GM18873 (cell line): ENCODE measurements around the gene MYO15A.
A peak's percentile ranks its signal among the peaks of the same experiment; 100 is the strongest.

Experiments
- ATAC-seq: cut with Tn5 transposase; IDR thresholded peaks from one replicate; pipeline ENCODE4 v1.9.1; 2021; ENCODE audit warnings: mild to moderate bottlenecking, moderate library complexity, moderate number of reproducible peaks; ENCODE audit not compliant: unreplicated experiment, low FRiP score

Gene MYO15A, protein sequence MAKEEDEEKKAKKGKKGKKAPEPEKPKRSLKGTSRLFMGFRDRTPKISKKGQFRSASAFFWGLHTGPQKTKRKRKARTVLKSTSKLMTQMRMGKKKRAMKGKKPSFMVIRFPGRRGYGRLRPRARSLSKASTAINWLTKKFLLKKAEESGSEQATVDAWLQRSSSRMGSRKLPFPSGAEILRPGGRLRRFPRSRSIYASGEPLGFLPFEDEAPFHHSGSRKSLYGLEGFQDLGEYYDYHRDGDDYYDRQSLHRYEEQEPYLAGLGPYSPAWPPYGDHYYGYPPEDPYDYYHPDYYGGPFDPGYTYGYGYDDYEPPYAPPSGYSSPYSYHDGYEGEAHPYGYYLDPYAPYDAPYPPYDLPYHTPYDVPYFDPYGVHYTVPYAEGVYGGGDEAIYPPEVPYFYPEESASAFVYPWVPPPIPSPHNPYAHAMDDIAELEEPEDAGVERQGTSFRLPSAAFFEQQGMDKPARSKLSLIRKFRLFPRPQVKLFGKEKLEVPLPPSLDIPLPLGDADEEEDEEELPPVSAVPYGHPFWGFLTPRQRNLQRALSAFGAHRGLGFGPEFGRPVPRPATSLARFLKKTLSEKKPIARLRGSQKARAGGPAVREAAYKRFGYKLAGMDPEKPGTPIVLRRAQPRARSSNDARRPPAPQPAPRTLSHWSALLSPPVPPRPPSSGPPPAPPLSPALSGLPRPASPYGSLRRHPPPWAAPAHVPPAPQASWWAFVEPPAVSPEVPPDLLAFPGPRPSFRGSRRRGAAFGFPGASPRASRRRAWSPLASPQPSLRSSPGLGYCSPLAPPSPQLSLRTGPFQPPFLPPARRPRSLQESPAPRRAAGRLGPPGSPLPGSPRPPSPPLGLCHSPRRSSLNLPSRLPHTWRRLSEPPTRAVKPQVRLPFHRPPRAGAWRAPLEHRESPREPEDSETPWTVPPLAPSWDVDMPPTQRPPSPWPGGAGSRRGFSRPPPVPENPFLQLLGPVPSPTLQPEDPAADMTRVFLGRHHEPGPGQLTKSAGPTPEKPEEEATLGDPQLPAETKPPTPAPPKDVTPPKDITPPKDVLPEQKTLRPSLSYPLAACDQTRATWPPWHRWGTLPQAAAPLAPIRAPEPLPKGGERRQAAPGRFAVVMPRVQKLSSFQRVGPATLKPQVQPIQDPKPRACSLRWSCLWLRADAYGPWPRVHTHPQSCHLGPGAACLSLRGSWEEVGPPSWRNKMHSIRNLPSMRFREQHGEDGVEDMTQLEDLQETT (N-terminal part only)

GRCh38 chr17:18108401-18109312 lies at the start of gene MYO15A:
MYO15A (plus strand) TSS chr17:18108756; CDS start chr17:18118801, 10,045 bp downstream.
- ATAC-seq = no peak

GRCh38 chr17:18059283-18059682 lies 49.3 kb upstream of the MYO15A start:
- no peak for ATAC-seq

DNA sequence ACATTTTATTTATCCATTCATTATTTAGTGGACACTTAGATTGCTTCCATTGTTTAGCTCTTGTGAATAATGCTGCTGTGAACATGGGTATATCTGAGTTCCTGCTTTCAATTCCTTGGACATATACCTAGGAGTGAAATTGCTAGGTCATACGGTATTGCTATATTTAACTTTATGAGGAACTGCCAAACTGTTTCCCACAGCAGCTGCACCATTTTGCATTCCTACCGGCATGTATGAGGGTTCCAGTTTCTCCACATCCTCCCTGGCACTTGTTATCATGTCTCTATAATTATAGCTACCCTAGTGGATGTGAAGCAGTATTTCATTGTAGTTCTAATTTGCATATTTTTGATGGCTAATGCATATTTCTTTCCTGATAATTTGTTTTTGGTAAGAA lies 44.5 kb upstream of the MYO15A start:
- no peak for ATAC-seq

- no peak for ATAC-seq
Observed at GRCh38 chr17:18065546-18065945, 43.0 kb upstream of the MYO15A start.

DNA sequence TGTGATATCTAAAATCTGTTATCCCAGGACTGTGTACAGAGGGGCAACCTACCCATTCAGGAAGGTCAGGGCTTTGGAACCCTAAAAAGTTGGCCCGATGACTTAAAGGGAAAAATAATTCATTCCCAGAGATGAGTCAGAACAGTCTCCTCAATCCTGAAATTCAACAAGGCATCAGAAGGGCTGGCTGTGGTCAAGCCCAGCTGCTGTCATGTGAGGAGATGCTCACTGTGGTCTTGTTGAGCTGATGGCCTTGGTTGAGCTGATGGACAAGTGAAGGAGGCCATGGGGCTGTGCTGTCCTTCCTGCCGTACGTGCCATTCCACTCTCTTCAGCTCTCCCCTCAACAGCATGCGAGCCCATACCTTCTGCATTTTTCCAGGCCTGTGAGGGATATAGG lies 41.7 kb upstream of the MYO15A start:
- ATAC-seq = no peak

- ATAC-seq = no peak
Observed at GRCh38 chr17:18069101-18069500, 39.5 kb upstream of the MYO15A start.

DNA sequence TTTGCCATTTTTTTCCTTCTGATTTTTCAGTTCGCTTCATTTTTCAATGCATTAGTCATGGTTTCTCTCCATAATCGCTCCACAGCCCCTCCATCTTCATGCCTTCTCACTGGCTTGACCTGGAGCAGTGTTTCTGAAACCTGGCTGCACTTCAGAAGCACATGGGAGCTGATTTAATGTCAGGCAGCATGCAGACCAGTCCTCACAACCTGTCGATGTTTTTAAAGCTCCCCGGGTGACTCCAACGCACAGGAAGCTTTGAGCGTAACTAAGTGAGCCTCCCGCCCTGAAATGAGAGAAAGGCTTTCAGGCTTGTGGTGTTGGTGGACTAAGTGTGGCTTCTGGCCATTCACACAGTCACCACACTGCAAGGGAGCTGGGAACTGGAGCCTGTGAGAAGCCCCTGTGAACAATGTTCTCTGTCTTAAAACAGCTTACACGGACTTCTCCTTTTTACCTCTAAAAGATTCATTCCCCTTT lies 37.7 kb upstream of the MYO15A start:
- ATAC-seq = no peak

- no peak for ATAC-seq
Observed at GRCh38 chr17:18071751-18072150, 36.8 kb upstream of the MYO15A start.

- ATAC-seq = no peak
Observed at GRCh38 chr17:18074566-18075272, 33.8 kb upstream of the MYO15A start.

DNA sequence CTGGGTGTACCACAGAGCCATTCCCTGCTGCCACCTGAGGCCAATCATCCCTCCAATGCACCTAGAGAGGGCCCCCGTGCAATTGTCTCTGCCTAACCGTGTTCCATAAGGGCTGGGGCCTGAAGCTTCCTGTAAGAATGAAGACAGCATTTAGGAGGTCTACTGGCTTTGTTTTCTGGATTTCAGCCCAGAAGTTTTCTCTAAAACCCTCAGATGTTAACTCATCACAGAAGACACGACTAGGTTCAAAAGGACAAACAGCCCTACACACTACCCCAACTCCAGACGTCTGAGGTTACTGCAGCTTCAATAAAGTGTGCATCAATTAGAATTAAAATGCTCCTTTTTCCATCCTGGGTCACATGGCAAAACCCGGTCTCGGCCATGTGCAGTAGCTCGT lies 31.6 kb upstream of the MYO15A start:
- ATAC-seq = no peak

GRCh38 chr17:18079543-18079942 lies 29.0 kb upstream of the MYO15A start:
- no peak for ATAC-seq

DNA sequence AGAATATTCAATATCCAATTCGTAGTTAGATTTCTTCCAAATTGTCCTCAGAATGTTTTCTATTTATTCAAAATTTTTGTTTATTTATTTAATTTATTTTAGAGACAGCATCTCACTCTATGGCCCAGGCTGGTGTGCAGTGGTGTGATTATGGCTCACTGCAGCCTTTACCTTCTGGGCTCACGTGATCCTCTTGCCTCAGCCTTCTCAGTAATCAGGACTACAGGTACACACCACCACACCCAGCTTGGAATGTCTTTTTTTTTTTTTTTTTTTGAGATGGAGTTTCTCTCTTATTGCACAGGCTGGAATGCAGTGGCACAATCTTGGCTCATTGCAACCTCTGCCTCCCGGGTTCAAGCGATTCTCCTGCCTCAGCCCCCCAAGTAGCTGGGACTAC lies 24.3 kb upstream of the MYO15A start:
- no peak for ATAC-seq

GRCh38 chr17:18087610-18088491 lies 20.7 kb upstream of the MYO15A start, which contains the start of gene DRG2:
DRG2 (plus strand) TSS chr17:18087948; CDS start chr17:18088024, 76 bp downstream.
- ATAC-seq = peak; percentile 69

DNA sequence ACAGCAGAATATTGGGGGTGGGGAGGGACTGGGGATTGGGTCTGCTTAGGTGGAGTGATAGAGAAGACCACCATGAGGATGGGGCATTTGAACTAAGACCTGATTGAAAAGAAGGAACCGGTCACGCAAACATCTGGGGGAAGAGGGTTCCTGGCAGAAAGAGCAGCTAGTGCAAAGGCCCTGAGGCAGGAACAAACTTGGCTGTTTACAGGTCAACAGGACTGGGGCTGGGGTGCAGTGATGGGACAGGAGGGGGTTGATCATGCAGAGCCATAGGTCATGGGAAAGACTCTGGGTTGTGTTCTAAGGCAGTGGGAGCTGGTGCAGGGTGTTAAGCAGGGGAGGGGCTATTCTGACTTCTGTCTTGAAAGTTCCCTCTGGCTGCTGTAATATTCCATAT lies 18.9 kb upstream of the MYO15A start:
- no peak for ATAC-seq

- ATAC-seq = no peak
Observed at GRCh38 chr17:18093616-18094408, 14.7 kb upstream of the MYO15A start.

DNA sequence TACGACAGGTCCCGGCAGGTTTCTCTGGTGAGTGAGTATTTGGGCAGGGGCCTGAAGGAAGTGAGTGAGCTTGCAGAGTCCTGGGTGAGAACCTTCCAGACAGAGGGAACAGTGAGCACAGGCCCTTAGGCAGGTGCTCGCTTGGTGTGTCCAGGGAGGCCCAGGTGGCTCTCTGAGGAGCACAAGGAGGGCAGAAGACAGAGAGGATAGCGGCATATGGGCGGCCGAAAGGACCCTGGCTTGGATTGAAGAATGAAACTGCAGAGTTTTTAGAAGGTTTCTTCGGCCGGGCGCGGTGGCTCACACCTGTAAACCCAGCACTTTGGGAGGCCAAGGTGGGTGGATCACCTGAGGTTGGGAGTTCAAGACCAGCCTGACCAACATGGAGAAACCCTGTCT lies 14.1 kb upstream of the MYO15A start:
- ATAC-seq = no peak

- ATAC-seq = no peak
Observed at GRCh38 chr17:18099516-18099915, 9.0 kb upstream of the MYO15A start.
